AG04450 (cell line): ENCODE results near the gene CSRP1. TPM values are rescaled to one million over a fixed set of nuclear protein-coding genes. Genes with fewer than 3 reads are reported as not detected.

ENCODE experiments used
- CTCF ChIA-PET: fragments of 300-600, 350-600 bp; formaldehyde crosslinking; extraction: SDS; loops from one replicate; lab custom pipeline; 2022; ENCODE audit warnings: antibody characterized with exemption, inconsistent platforms; lab: Charles Lee
- POLR2A ChIA-PET: fragments of 350-600 bp; formaldehyde crosslinking; extraction: SDS; loops from one replicate; lab custom pipeline; 2021; ENCODE audit warnings: antibody characterized with exemption, inconsistent platforms; lab: Yijun Ruan, JAX
- DNase-seq: peaks from one replicate; pipeline ENCODE4 v3.0.0-alpha.2; 2011; ENCODE audit warnings: low read depth, low spot score
- H3K27ac ChIP-seq: one replicate; pipeline ENCODE4 v1.5.1; 2012; ENCODE audit warnings: low read depth, low read length, control low read depth
- H3K27me3 ChIP-seq: one replicate; pipeline ENCODE4 v1.6.0; 2012; ENCODE audit warnings: low read length; ENCODE audit not compliant: control insufficient read depth, insufficient read depth
- H3K4me3 ChIP-seq: 2 replicates; pipeline ENCODE4 v1.5.1; 2011; ENCODE audit warnings: mild to moderate bottlenecking, low read depth, low read length, control low read depth
- H3K9me3 ChIP-seq: 2 replicates; pipeline ENCODE4 v1.5.1; 2012; ENCODE audit warnings: low read length; ENCODE audit not compliant: control insufficient read depth, insufficient read depth
- polyA plus RNA-seq: library from polyadenylated mRNA; depleted of rRNA; stranded (reverse); fragments of >200 nt; gene quantifications from 2 replicates; pipeline ENCODE4 v1.2.3, GENCODE V29; 2011
- TF ChIP-seq, protein P1 (sequence below): IDR thresholded peaks from 2 replicates; pipeline ENCODE4 v1.5.1; 2011; ENCODE audit warnings: low read depth, low read length, control low read depth, inconsistent platforms

Gene CSRP1
- polyA plus RNA-seq, 1 experiment, result 641 TPM

DNA sequence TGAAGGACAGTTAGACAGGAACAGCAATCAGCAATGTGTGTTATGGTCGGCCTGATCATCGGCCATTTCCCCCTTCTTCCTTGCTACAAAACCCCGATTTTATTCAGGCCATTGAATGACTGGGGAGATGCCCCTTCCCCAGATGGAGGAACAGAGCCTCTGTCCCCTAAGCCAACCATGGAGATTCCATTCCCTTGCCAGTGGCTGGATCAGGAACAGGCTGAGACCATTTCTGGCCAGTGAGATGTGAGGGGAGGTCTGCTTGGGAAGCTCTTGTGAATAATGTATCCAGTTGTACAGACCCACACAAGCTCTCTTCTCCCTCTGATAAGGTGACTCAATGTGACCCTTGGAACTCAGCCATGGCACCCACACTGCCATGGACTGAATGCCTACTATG, 7.7 kb downstream of the CSRP1 start:
- TF ChIP-seq, protein P1, sequence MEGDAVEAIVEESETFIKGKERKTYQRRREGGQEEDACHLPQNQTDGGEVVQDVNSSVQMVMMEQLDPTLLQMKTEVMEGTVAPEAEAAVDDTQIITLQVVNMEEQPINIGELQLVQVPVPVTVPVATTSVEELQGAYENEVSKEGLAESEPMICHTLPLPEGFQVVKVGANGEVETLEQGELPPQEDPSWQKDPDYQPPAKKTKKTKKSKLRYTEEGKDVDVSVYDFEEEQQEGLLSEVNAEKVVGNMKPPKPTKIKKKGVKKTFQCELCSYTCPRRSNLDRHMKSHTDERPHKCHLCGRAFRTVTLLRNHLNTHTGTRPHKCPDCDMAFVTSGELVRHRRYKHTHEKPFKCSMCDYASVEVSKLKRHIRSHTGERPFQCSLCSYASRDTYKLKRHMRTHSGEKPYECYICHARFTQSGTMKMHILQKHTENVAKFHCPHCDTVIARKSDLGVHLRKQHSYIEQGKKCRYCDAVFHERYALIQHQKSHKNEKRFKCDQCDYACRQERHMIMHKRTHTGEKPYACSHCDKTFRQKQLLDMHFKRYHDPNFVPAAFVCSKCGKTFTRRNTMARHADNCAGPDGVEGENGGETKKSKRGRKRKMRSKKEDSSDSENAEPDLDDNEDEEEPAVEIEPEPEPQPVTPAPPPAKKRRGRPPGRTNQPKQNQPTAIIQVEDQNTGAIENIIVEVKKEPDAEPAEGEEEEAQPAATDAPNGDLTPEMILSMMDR, result no peak
- POLR2A ChIA-PET, result interaction anchor here (1.0 to 2.2 kb wide), 4 partner anchors 8 to 18 kb away, joined by 3 to 8 read pairs (median 4); no protein-coding TSS in a partner anchor
- Histone ChIP-seq H3K9me3 (no peaks in the 10 kb centered on the region), H3K27ac (no peak overlapping the region), H3K27me3 (no peaks in the 10 kb centered on the region), H3K4me3 (no peak overlapping the region)
- CTCF ChIA-PET, result interaction anchor here (1.0 to 9.2 kb wide), 4 partner anchors 13 to 295 kb away, joined by 4 to 75 read pairs (median 6); no protein-coding TSS in a partner anchor
- DNase-seq, result no peak

DNA sequence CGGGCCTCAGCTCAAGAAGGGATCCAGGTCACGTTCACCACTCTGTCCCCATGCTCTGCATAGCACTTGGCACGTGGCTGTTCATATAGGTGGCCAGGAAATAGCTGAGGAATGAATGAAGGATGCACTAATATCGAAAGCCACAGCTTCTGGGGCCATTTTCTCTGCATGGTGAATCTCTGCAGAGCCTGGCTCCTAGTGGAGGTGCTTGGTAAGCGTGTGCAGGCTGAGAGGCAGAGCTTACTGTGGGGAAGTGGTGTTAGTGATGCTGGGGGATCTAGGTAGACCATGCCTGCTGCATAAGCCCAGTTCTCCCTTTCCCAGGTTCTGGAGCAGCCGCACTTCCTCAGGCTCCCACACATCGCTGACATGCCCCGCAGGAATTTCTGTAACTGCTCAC, 8.3 kb downstream of the CSRP1 start:
- H3K4me3 ChIP-seq, result no peak overlapping the region
- TF ChIP-seq, protein P1, result 0 out of 2 replicates have a peak, but pooled peaks have one; percentile 16
- H3K9me3 ChIP-seq, result no peaks in the 10 kb centered on the region
- no peak for DNase-seq
- no peaks in the 10 kb centered on the region for H3K27me3 ChIP-seq
- no peak overlapping the region for H3K27ac ChIP-seq
- POLR2A ChIA-PET, result interaction anchor here (1.0 to 1.5 kb wide), 3 partner anchors 11 to 17 kb away, joined by 3 to 4 read pairs (median 3); no protein-coding TSS in a partner anchor
- CTCF ChIA-PET, result interaction anchor here (1.0 to 9.2 kb wide), 5 partner anchors 14 to 296 kb away, joined by 4 to 75 read pairs (median 6); no protein-coding TSS in a partner anchor

- H3K4me3 ChIP-seq, result no peak overlapping the region
- H3K9me3 ChIP-seq, result no peaks in the 10 kb centered on the region
- peak overlapping the region; percentile 31 for H3K27ac ChIP-seq
- ChIA-PET CTCF (interaction anchor here (1.1 to 9.2 kb wide), 3 partner anchors 15 to 50 kb away, joined by 6 to 75 read pairs (median 9); no protein-coding TSS in a partner anchor), POLR2A (interaction anchor here (1.0 to 1.5 kb wide), 3 partner anchors 10 to 17 kb away, joined by 3 to 4 read pairs (median 3); no protein-coding TSS in a partner anchor)
- no peaks in the 10 kb centered on the region for H3K27me3 ChIP-seq
- DNase-seq, result no peak
- TF ChIP-seq, protein P1, result no peak
Observed at GRCh38 chr1:201497935-201498509, 8.9 kb downstream of the CSRP1 start.

GRCh38 chr1:201496296-201496690, 10.6 kb downstream of the CSRP1 start:
- peak overlapping the region; percentile 81 for H3K27ac ChIP-seq
- H3K27me3 ChIP-seq, result no peaks in the 10 kb centered on the region
- no peaks in the 10 kb centered on the region for H3K9me3 ChIP-seq
- DNase-seq, result no peak
- CTCF ChIA-PET, result interaction anchor here (0.7 to 9.2 kb wide), 5 partner anchors 9 to 48 kb away, joined by 3 to 75 read pairs (median 4); no protein-coding TSS in a partner anchor
- TF ChIP-seq, protein P1, result no peak
- POLR2A ChIA-PET, result interaction anchor here (0.7 to 2.7 kb wide), 3 partner anchors 10 to 44 kb away, joined by 3 to 22 read pairs (median 8); partner anchors contain the start of gene PHLDA3
- H3K4me3 ChIP-seq, result no peak overlapping the region
